Uterus (tissue), 2 donors: Measurements from ENCODE around the gene IL18RAP.

Experiments used
- CTCF ChIP-seq, 4 experiments: fragments of 200-600 bp in 2 of 4; fragments of 450-650 bp in 2 of 4; sonication (generic) in 2 of 4; IDR thresholded peaks; one replicate each; pipeline ENCODE4 v1.5.1; 2016 to 2019; ENCODE audit warnings: antibody characterized with exemption in 4 of 4, mild to moderate bottlenecking in 2 of 4, moderate library complexity in 1 of 4
- POLR2A ChIP-seq, 2 donors: fragments of 450-650 bp; IDR thresholded peaks; one replicate each; pipeline ENCODE4 v1.6.1; 2016; ENCODE audit warnings: antibody characterized with exemption in 2 of 2, mild to moderate bottlenecking in 1 of 2, moderate library complexity in 1 of 2

- TF ChIP-seq POLR2A (IDR thresholded peaks at IDR 0.05) (no peak), CTCF (IDR thresholded peaks at IDR 0.05) (no peak)
Observed at GRCh38 chr2:102428573-102428972, 5.6 kb downstream of the IL18RAP start.
